Natural killer cell (primary cell): ENCODE results near the gene SLC38A5. TPM values are rescaled to one million over a fixed set of nuclear protein-coding genes. Genes with fewer than 3 reads are reported as not detected.

Experiments
- ATAC-seq, 3 donors: fragments of 150-1000 bp in 2 of 3; fragments of 200-7000 bp in 1 of 3; cut with Tn5 transposase; 1 replicate in 1 of 3; 2 replicates in 2 of 3; pipeline ENCODE4 v1.10.0; 2021; ENCODE audit warnings: mild to moderate bottlenecking in 2 of 3, moderate library complexity in 2 of 3
- DNase-seq, 2 donors: peaks; one replicate each; pipeline versions ENCODE4 v3.0.0 to v3.0.0-alpha.2; 2013 to 2021; ENCODE audit warnings: mixed read lengths in 1 of 2
- H3K27ac ChIP-seq: one replicate; pipeline ENCODE4 v1.5.1; 2013; ENCODE audit warnings: mild to moderate bottlenecking, low read length
- H3K27me3 ChIP-seq: one replicate; pipeline ENCODE4 v1.6.1; 2013; ENCODE audit warnings: low read length; ENCODE audit not compliant: control insufficient read depth, insufficient read depth
- H3K36me3 ChIP-seq: one replicate; pipeline ENCODE4 v1.6.1; 2013; ENCODE audit warnings: low read length; ENCODE audit not compliant: control insufficient read depth, insufficient read depth
- H3K4me1 ChIP-seq: one replicate; pipeline ENCODE4 v1.6.1; 2013; ENCODE audit warnings: low read length; ENCODE audit not compliant: control insufficient read depth, insufficient read depth
- H3K4me3 ChIP-seq: one replicate; pipeline ENCODE4 v1.5.1; 2013; ENCODE audit warnings: low read length
- H3K9me3 ChIP-seq: one replicate; pipeline ENCODE4 v1.6.1; 2013; ENCODE audit warnings: low read length; ENCODE audit not compliant: control insufficient read depth, insufficient read depth
- H3K27ac Mint-ChIP-seq, 2 donors: one replicate each; pipeline ENCODE4 v1.8.0; 2022; ENCODE audit warnings: mild to moderate bottlenecking in 2 of 2, mixed read lengths in 2 of 2, moderate library complexity in 1 of 2
- H3K27me3 Mint-ChIP-seq, 2 donors: one replicate each; pipeline ENCODE4 v1.8.0; 2022; ENCODE audit warnings: low read depth in 2 of 2, mixed read lengths in 2 of 2
- H3K36me3 Mint-ChIP-seq: one replicate; pipeline ENCODE4 v1.8.0; 2022; ENCODE audit warnings: mixed read lengths
- H3K4me1 Mint-ChIP-seq, 2 donors: one replicate each; pipeline ENCODE4 v1.8.0; 2022; ENCODE audit warnings: mixed read lengths in 2 of 2
- H3K4me3 Mint-ChIP-seq: one replicate; pipeline ENCODE4 v1.8.0; 2022; ENCODE audit warnings: mild to moderate bottlenecking, moderate library complexity, mixed read lengths
- H3K9me3 Mint-ChIP-seq, 2 donors: one replicate each; pipeline ENCODE4 v1.8.0; 2022; ENCODE audit warnings: mixed read lengths in 2 of 2
- WGBS: methylation state at CpG from one replicate; pipeline ENCODE4 v1.1.7; 2013; ENCODE audit warnings: missing lambda C conversion rate; ENCODE audit not compliant: insufficient coverage; 5-methylcytosine and 5-hydroxymethylcytosine counted together
- intact Hi-C: fragments of 100-400 bp; cut with micrococcal nuclease; formaldehyde crosslinking; loops from one replicate; pipeline ENCODE4 v1.14.2; 2022
- total RNA-seq, 4 donors: library from RNA; stranded (reverse); fragments of 120-200 nt in 1 of 4; gene quantifications; one replicate each; pipeline versions ENCODE4 v1.2.3 to v1.2.4, GENCODE V29; 2013 to 2022
- TF ChIP-seq, protein P1 (sequence below): fragments of 200-600 bp; IDR thresholded peaks from one replicate; pipeline ENCODE4 v1.8.0; 2022; ENCODE audit warnings: antibody characterized with exemption

The SLC38A5 gene
- total RNA-seq, 3 donors from 2014 or later (not counting 1 experiment from before 2014, with no cell fraction given), result 20.3 to 25.1 (median 24.7) TPM

DNA sequence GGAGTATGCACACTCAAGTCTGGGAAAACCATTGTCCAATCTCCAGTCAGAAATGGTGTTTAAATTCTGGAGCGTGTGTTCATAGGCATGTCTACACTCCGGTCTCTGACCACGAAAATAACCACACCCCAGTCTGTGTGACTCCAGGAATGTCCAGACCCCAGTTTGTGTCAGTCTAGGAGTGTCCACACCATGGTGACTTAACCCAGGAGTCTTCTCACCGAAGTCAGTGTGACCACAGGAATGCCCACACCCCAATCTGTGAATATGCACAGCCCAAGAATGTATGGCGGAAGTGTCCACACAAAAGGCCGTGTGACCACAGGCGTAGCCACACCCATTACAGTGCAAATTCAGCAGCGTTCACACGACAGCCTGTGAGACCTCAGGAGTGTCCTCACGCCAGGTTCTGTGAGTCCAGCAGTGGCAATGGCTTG, 17.3 kb upstream of the SLC38A5 start:
- H3K4me3 Mint-ChIP-seq, result peak overlapping the region; percentile 31
- Histone ChIP-seq H3K27ac (peak overlapping the region; percentile 74), H3K4me3 (no peak overlapping the region), H3K27me3 (no peaks in the 10 kb centered on the region), H3K36me3 (peaks cover 4% of the 10 kb centered on the region), H3K4me1 (peaks cover 20% of the 10 kb centered on the region), H3K9me3 (no peaks in the 10 kb centered on the region)
- no peaks in the 10 kb centered on the region for H3K36me3 Mint-ChIP-seq
- H3K9me3 Mint-ChIP-seq, result no peaks in the 10 kb centered on the region
- ATAC-seq (peak; percentile 69 to 72 (median 70)), DNase-seq (peak in 1 of 2 donors; percentile 24)
- intact Hi-C loops, result no loop called here
- TF ChIP-seq, protein P1, sequence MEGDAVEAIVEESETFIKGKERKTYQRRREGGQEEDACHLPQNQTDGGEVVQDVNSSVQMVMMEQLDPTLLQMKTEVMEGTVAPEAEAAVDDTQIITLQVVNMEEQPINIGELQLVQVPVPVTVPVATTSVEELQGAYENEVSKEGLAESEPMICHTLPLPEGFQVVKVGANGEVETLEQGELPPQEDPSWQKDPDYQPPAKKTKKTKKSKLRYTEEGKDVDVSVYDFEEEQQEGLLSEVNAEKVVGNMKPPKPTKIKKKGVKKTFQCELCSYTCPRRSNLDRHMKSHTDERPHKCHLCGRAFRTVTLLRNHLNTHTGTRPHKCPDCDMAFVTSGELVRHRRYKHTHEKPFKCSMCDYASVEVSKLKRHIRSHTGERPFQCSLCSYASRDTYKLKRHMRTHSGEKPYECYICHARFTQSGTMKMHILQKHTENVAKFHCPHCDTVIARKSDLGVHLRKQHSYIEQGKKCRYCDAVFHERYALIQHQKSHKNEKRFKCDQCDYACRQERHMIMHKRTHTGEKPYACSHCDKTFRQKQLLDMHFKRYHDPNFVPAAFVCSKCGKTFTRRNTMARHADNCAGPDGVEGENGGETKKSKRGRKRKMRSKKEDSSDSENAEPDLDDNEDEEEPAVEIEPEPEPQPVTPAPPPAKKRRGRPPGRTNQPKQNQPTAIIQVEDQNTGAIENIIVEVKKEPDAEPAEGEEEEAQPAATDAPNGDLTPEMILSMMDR, result no peak
- 57% methylated on average over 10 of the region's 10 CpGs for WGBS
- peaks cover 18 to 20% of the 10 kb centered on the region in 2 donors for H3K4me1 Mint-ChIP-seq
- H3K27ac Mint-ChIP-seq, result peak overlapping the region; percentile 81 to 86
- no peaks in the 10 kb centered on the region for H3K27me3 Mint-ChIP-seq

DNA sequence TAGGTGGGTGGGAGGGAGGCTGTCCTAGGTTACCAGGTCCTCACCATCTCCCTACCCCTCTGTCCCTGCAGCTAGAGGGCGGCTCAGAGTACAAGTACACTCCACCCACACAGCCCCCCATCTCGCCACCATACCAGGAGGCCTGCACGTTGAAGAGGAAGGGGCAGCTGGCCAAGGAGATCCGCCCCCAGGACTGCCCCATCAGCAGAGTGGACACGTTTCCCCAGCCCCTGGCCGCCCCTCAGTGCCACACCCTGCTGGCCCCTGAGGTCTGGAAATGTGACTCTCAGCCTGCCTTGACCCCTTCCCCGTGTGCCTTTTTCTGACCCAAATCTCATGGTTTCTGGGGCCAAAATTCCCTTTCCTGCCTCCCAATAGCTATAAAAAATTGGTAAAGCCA, 12.5 kb upstream of the SLC38A5 start:
- H3K4me3 ChIP-seq, result no peak overlapping the region
- Mint-ChIP-seq H3K9me3 (no peaks in the 10 kb centered on the region), H3K4me3 (no peak overlapping the region), H3K36me3 (no peaks in the 10 kb centered on the region), H3K27me3 (no peaks in the 10 kb centered on the region), H3K27ac (no peak overlapping the region), H3K4me1 (peaks cover 9 to 32% of the 10 kb centered on the region in 2 donors)
- DNase-seq, result no peak
- TF ChIP-seq, protein P1, result no peak
- H3K27me3 ChIP-seq, result no peaks in the 10 kb centered on the region
- 96% methylated on average over 7 of the region's 7 CpGs for WGBS
- no peak for ATAC-seq
- H3K4me1 ChIP-seq, result peaks cover 12% of the 10 kb centered on the region
- no peak overlapping the region for H3K27ac ChIP-seq
- intact Hi-C loops, result no loop called here
- no peaks in the 10 kb centered on the region for H3K9me3 ChIP-seq
- H3K36me3 ChIP-seq, result peaks cover 14% of the 10 kb centered on the region

DNA sequence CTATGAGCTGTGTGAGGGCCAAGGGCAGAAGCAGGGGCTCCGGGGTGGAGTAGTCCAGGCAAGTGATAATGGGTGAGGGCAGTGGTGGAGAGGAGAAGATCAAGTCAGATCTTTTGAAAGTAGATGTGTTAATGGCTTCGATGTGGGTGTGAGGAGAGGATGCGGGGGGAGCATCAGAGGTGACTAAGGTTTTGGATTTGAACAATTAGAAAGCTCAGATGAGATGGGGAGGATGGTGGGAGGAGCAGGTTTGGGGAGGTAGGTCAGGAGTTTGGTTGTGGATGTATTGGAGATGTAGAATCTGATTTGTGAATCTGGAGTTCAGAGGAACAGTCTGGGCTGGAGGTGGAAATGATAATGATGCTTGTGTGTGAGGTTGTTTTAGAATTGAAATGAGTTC, 10.5 kb upstream of the SLC38A5 start:
- H3K36me3 Mint-ChIP-seq, result no peaks in the 10 kb centered on the region

More for the DNA sequence above, 10.5 kb upstream of the SLC38A5 start:
- Histone ChIP-seq H3K27ac (no peak overlapping the region), H3K9me3 (no peaks in the 10 kb centered on the region), H3K27me3 (no peaks in the 10 kb centered on the region), H3K4me3 (no peak overlapping the region), H3K36me3 (peaks cover 14% of the 10 kb centered on the region), H3K4me1 (peaks cover 18% of the 10 kb centered on the region)
- no peak for DNase-seq
- Mint-ChIP-seq H3K4me1 (peaks cover 14 to 41% of the 10 kb centered on the region in 2 donors), H3K9me3 (no peaks in the 10 kb centered on the region), H3K27ac (peak overlapping the region; percentile 10 to 73), H3K4me3 (no peak overlapping the region), H3K27me3 (no peaks in the 10 kb centered on the region)
- intact Hi-C loops, result no loop called here
- 93% methylated on average over 3 of the region's 3 CpGs for WGBS
- ATAC-seq, result no peak
- TF ChIP-seq, protein P1, result no peak
